Neuron (in vitro differentiated cells): ENCODE data around the gene TRMT112.

Source experiments
- H2AFZ ChIP-seq: one replicate; pipeline ENCODE4 v1.6.1; 2013; ENCODE audit warnings: low read depth, mild to moderate bottlenecking, inconsistent platforms, low read length, moderate library complexity
- H3K27me3 ChIP-seq: one replicate; pipeline ENCODE4 v1.6.1; 2013; ENCODE audit warnings: low read length; ENCODE audit not compliant: insufficient read depth
- H3K36me3 ChIP-seq: one replicate; pipeline ENCODE4 v1.6.1; 2013; ENCODE audit warnings: low read length; ENCODE audit not compliant: insufficient read depth
- H3K4me1 ChIP-seq: one replicate; pipeline ENCODE4 v1.6.1; 2013; ENCODE audit warnings: low read length; ENCODE audit not compliant: insufficient read depth
- H3K4me3 ChIP-seq: 2 replicates; pipeline ENCODE4 v1.5.1; 2013; ENCODE audit warnings: mild to moderate bottlenecking, low read length, moderate library complexity
- H3K9me3 ChIP-seq: one replicate; pipeline ENCODE4 v1.6.1; 2013; ENCODE audit warnings: low read length

TRMT112 gene

GRCh38 chr11:64305691-64306562, 11.4 kb downstream of the TRMT112 start:
- no peaks in the 10 kb centered on the region for H3K27me3 ChIP-seq
- no peaks in the 10 kb centered on the region for H3K9me3 ChIP-seq
- H2AFZ ChIP-seq: no peak overlapping the region
- H3K4me3 ChIP-seq: peak overlapping the region; percentile 52
- no peaks in the 10 kb centered on the region for H3K36me3 ChIP-seq
- peaks cover 15% of the 10 kb centered on the region for H3K4me1 ChIP-seq

DNA sequence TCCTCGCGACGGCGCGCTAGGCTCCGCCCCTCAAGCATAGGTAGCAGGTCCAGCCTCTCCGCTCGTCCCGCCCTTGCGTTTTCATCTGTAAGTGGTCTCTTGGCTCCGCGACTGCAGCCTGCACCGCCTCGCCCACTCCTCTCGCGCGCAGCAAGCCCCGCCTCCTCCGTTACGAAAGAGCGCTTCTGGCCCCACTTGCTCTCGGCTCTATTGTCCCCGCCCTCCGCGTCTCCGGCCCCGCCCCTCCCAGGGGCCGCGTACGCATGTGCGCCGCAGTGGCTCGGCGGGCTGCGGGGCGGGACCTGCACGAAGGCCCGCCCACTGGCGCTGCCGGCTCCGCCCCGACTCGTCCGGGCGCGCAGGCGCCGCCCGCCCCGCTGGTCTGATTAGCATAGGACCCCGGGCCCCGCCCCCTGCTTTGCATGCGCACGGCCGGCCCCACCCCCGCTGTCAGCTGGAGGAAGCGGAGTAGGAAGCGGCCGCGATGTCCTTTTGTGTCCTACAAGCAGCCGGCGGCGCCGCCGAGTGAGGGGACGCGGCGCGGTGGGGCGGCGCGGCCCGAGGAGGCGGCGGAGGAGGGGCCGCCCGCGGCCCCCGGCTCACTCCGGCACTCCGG, 12.2 kb downstream of the TRMT112 start, which contains the start of gene ESRRA:
TSS of gene ESRRA (plus strand) at position 450 of the 616 bp plus-strand sequence. CDS start 1,656 bp downstream, outside the sequence.
- Histone ChIP-seq H3K27me3 (peaks cover 7% of the 10 kb centered on the region), H3K4me3 (peak within 1 kb of the TSS; percentile 68), H3K36me3 (no peaks in the 10 kb centered on the region)

DNA sequence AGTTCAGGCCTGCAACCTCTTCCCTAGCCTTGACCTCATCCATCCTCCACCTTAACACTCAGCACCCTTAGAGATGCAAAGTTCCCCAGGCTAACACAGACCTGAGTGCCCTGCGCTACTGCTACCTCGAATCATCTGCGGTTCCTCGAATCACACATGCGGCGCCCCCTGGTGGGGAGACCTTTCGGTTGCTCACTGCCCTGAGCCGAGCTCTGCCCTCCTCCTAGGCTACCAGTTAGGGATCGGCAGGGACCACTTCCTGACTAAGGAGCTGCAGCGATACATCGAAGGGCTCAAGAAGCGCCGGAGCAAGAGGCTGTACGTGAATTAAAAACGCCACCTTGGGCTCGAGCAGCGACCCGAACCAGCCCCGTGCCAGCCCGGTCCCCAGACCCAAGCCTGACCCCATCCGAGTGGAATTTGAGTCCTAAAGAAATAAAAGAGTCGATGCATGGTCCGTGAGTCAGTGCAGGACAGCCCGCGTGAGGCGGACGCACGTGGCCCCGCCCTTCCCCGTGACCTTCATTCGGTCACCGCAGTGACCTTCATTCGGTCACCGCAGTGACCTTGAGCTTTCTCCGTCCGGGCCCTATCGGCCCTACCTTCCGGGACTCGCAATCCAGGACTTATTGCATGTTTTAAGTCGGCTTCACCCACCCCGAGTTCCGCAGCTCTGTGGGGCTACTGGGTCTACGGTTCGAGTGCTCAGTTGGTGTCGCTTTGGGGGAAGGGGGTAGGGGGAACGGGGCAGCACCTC, 12.9 kb downstream of the TRMT112 start:
- Histone ChIP-seq H3K27me3 (peaks cover 14% of the 10 kb centered on the region), H3K9me3 (no peaks in the 10 kb centered on the region), H3K4me1 (peaks cover 23% of the 10 kb centered on the region), H2AFZ (peak overlapping the region; percentile 81), H3K4me3 (peak overlapping the region; percentile 68), H3K36me3 (no peaks in the 10 kb centered on the region)

More for the DNA sequence above, 12.2 kb downstream of the TRMT112 start, which contains the start of gene ESRRA:
- peaks cover 18% of the 10 kb centered on the region for H3K4me1 ChIP-seq
- peak within 1 kb of the TSS; percentile 81 for H2AFZ ChIP-seq
- H3K9me3 ChIP-seq: no peaks in the 10 kb centered on the region

DNA sequence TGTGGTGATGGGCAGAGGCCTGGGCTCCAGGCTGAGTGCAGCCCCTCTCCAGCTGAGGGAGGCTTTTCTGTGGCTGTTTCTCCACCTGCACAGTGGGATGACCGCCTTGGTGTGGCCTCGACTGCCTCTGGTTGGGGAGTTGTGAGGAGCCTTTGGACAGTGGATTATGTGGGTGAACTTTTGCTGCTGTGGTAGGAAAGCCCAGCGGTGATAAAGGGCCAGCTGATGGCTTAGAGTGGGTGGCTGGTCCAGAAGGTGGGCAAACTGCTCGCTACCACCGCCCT, 13.4 kb downstream of the TRMT112 start:
- H3K9me3 ChIP-seq: no peaks in the 10 kb centered on the region
- no peak overlapping the region for H2AFZ ChIP-seq
- peaks cover 19% of the 10 kb centered on the region for H3K27me3 ChIP-seq
- H3K4me1 ChIP-seq: peaks cover 29% of the 10 kb centered on the region
- H3K36me3 ChIP-seq: no peaks in the 10 kb centered on the region
- H3K4me3 ChIP-seq: peak overlapping the region; percentile 68

DNA sequence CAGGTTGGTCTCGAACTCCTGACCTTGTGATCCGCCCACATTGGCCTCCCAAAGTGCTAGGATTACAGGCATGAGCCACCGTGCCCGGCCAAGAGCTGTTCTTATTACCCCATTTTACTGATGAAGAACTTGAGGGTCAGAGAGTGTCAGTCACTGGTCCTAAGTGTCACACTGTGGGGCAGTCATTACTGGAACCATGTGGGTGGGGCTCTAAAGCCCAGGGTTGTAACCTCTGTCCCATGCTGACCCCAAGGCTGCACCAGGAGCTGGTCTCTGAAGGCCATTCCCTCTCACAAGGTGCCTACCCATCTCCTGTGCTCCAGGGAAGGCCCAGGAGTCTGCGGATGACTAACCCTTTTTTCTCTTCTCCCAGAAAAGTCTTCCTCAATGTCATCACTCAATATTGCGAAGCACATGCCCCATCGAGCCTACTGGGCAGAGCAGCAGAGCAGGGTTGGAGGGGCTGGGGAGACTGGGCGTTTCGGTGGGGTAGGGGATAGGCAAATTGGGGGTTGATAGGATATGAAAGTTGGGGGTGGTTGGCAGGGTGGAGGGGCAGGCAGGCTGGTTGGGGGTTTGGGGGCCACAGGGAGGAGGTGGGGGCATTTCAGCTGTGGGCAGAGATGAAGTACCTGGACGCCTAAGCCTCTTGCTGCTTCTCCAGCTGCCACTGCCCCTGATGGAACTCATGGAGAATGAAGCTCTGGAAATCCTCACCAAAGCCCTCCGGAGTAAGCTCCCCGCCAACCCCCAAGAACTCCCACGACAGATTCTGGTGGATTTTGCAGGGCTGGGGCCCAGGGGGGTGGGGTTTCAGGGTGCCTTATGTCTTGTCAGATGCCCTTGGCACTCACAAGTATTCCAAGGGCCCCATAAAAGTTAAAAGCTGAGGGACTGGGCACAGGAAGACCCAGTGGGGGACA, 14.0 kb downstream of the TRMT112 start:
- no peaks in the 10 kb centered on the region for H3K36me3 ChIP-seq
- H2AFZ ChIP-seq: no peak overlapping the region
- H3K4me1 ChIP-seq: peaks cover 29% of the 10 kb centered on the region
- no peaks in the 10 kb centered on the region for H3K9me3 ChIP-seq
- H3K27me3 ChIP-seq: peaks cover 25% of the 10 kb centered on the region
- no peak overlapping the region for H3K4me3 ChIP-seq

DNA sequence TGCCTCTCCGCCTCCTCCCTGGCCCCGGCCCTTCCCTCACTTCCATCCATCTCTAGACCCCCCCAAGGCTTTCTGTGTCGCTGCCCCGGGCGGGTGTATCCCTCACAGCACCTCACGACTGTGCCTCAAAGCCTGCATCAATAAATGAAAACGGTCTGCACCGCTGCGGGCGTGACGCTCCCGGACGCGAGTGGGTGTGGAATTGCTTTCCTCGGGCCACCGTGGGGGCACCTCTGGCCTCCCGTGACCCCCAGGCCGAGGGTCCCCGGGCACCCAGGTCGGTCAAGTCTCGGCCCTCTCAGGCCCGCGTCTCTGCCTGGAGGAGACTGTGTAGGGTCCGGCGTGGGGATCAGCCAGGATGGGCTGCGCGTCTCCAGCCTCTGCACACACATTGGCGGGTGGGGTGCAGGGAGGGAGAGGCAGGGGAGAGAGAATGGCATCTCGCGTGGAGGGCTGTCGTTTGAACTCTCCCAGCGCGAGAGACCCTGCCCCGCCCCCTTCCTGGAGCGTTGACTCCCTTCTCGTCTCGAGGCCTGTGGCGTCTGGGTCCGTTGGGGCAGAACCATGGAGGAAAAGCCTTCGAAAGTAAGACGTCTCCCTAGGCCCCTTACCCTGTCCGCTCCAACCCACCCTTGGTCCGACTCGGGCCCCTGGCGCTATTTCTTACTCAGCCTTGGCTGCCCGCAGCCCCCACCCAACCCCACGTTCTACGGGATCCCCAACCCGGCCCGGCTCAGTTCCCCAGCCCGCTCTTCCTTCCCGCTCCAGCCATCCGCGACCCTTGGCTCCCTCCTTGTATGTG, 17.3 kb downstream of the TRMT112 start, which contains the start of gene CATSPERZ:
TSS of gene CATSPERZ (plus strand) at position 512 of the 802 bp plus-strand sequence. CDS start at position 565, 53 bp downstream.
- peaks cover 21% of the 10 kb centered on the region for H3K4me1 ChIP-seq

DNA sequence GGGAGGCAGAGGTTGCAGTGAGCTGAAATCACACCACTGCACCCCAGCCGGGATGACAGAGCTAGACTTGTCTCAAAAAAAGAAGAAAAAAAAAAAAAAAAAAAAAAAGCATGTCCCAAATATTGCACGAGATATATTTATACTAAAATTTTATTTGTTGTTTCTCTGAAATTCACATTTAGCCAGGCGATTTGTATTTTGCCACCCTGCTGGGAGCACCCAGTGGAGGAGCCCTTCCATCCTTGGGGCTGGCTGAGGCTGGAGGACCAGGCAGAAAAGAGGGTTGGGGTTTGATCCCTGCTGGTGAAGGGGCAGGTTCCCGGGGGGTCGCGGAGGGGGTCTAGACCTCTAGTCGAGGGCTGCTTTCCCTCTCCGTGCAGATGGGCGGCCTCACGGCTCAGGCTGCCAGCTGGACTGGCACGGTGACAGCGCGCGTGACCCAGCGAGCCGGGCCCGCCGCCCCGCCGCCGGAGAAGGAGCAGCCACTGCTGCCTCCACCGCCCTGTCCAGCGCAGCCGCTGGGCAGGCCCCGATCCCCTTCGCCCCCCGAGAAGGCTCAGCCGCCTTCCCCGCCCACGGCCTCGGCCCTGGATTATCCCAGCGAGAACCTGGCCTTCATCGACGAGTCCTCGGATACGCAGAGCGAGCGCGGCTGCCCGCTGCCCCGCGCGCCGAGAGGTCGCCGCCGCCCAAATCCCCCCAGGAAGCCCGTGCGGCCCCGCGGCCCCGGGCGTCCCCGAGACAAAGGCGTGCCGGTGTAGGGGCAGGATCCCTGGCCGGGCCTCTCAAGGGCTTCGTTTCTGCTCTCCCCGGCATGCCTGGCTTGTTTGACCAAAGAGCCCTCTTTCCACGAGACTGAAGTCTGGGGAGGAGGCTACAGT, 18.2 kb downstream of the TRMT112 start:
- peaks cover 50% of the 10 kb centered on the region for H3K27me3 ChIP-seq
- no peaks in the 10 kb centered on the region for H3K36me3 ChIP-seq
- H3K4me1 ChIP-seq: peaks cover 27% of the 10 kb centered on the region
- H2AFZ ChIP-seq: peak overlapping the region; percentile 77
- no peaks in the 10 kb centered on the region for H3K9me3 ChIP-seq
- peak overlapping the region; percentile 29 for H3K4me3 ChIP-seq

More for the DNA sequence above, 17.3 kb downstream of the TRMT112 start, which contains the start of gene CATSPERZ:
- Histone ChIP-seq H3K27me3 (peaks cover 50% of the 10 kb centered on the region), H3K4me3 (peak within 1 kb of the TSS; percentile 29), H3K9me3 (no peaks in the 10 kb centered on the region), H3K36me3 (no peaks in the 10 kb centered on the region), H2AFZ (peak within 1 kb of the TSS; percentile 77)

DNA sequence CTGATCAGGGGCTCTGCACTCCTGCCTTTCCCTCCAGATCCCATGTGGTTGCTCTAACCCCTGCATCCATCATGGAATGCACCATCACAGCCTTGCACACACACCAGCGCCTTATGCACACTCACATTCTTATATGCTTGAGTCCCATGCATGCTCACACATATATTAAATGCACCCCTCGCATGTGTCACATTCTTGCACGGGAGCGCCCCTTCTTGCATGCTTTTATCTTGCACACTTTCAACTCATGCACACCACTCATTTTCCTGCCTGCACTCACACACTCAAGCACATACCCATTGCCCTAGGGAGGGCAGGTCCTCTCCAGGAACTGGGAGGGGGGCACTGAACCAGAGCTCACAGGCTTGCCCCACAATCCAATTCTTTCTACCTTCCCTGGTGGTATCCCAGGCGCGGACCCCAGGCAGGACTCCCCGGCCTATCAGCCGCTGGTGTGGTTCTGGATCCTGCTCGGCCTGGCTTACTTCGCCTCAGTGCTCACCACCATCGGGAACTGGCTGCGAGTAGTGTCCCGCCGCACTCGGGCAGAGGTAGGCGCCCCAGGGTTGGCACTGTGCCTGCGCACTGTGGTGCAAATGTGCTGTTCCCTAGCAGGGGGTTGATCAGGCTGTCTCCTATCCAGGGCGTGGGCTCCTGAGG, 19.5 kb downstream of the TRMT112 start:
- H3K36me3 ChIP-seq: no peaks in the 10 kb centered on the region
- H3K4me1 ChIP-seq: peaks cover 24% of the 10 kb centered on the region
- H3K9me3 ChIP-seq: no peaks in the 10 kb centered on the region
- peaks cover 57% of the 10 kb centered on the region for H3K27me3 ChIP-seq
- H2AFZ ChIP-seq: no peak overlapping the region
- H3K4me3 ChIP-seq: no peak overlapping the region

DNA sequence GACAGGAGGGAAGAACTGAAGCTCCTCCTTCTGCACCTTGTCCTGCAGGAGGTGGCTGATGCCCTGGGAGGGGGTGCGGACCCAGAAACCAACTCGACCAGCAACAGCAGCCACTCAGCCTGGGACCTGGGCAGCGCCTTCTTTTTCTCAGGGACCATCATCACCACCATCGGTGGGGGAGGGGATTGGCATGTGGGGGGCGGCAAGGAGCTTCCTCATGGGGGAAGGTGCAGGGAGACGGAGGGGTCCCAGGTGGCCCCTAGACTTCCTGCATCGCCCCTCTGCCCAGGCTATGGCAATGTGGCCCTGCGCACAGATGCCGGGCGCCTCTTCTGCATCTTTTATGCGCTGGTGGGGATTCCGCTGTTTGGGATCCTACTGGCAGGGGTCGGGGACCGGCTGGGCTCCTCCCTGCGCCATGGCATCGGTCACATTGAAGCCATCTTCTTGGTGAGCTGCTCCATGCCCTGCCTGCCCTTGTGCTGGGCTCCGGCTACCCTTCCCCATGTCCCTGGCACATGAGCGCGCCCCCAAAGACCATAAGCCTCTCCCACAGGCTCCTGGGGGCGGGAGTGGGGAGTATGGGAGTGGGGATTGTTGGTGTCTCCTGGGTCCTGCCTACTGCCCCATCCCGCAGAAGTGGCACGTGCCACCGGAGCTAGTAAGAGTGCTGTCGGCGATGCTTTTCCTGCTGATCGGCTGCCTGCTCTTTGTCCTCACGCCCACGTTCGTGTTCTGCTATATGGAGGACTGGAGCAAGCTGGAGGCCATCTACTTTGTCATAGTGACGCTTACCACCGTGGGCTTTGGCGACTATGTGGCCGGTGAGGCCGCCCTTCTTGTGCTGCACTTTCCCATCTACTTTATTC, 20.3 kb downstream of the TRMT112 start:
- Histone ChIP-seq H3K4me3 (no peak overlapping the region), H3K4me1 (peaks cover 29% of the 10 kb centered on the region), H3K9me3 (no peaks in the 10 kb centered on the region), H3K27me3 (peaks cover 65% of the 10 kb centered on the region), H3K36me3 (no peaks in the 10 kb centered on the region), H2AFZ (no peak overlapping the region)

GRCh38 chr11:64296236-64296635, 21.1 kb downstream of the TRMT112 start:
- Histone ChIP-seq H2AFZ (no peak overlapping the region), H3K27me3 (peaks cover 73% of the 10 kb centered on the region), H3K4me3 (no peak overlapping the region), H3K4me1 (peaks cover 34% of the 10 kb centered on the region), H3K36me3 (no peaks in the 10 kb centered on the region), H3K9me3 (no peaks in the 10 kb centered on the region)
